Activated CD4-positive, alpha-beta T cell treated with anti-CD3 and anti-CD28 coated beads for 24 hours (primary cell): ENCODE data around the gene RUVBL2.

ENCODE experiments used
- DNase-seq, 2 donors: peaks; one replicate each; pipeline ENCODE4 v3.0.0-alpha.2; 2020; ENCODE audit warnings: low read depth in 2 of 2

RUVBL2 gene

GRCh38 chr19:48989701-48990291, 3.9 kb upstream of the RUVBL2 start:
- no peak for DNase-seq

- DNase-seq = no peak
These were observed 3.3 kb upstream of the RUVBL2 start for GRCh38 chr19:48990400-48990799.

GRCh38 chr19:48991011-48991609, 2.6 kb upstream of the RUVBL2 start:
- no peak for DNase-seq

GRCh38 chr19:48991873-48992580, 1.7 kb upstream of the RUVBL2 start:
- DNase-seq = no peak

- DNase-seq = no peak
These were observed 1.0 kb upstream of the RUVBL2 start for GRCh38 chr19:48992581-48993174.

- DNase-seq = no peak
These were observed 324 bp downstream of the RUVBL2 start for GRCh38 chr19:48994035-48994386.

- peak in 1 of 2 donors; percentile 50 for DNase-seq
These were observed 4.3 kb downstream of the RUVBL2 start for GRCh38 chr19:48997972-48998371.

- peak; percentile 59 to 61 for DNase-seq
These were observed 6.0 kb downstream of the RUVBL2 start for GRCh38 chr19:48999481-49000325.

- no peak for DNase-seq
These were observed 10.4 kb downstream of the RUVBL2 start for GRCh38 chr19:49004133-49004532.

- DNase-seq = no peak
These were observed 11.4 kb downstream of the RUVBL2 start for GRCh38 chr19:49004964-49005614.

- no peak for DNase-seq
These were observed 13.2 kb downstream of the RUVBL2 start for GRCh38 chr19:49006905-49007304.

- no peak for DNase-seq
These were observed 16.1 kb downstream of the RUVBL2 start for GRCh38 chr19:49009828-49010227.

GRCh38 chr19:49010453-49010852, 16.8 kb downstream of the RUVBL2 start:
- no peak for DNase-seq

- DNase-seq = no peak
These were observed 17.5 kb downstream of the RUVBL2 start for GRCh38 chr19:49011194-49011593.

- no peak for DNase-seq
These were observed 20.6 kb downstream of the RUVBL2 start for GRCh38 chr19:49014123-49014869.

- no peak for DNase-seq
These were observed 21.2 kb downstream of the RUVBL2 start for GRCh38 chr19:49014870-49015255.

- DNase-seq = no peak
These were observed 22.6 kb downstream of the RUVBL2 start for GRCh38 chr19:49016067-49016839.

- no peak for DNase-seq
These were observed 23.5 kb downstream of the RUVBL2 start, which contains the start of gene LHB for GRCh38 chr19:49017041-49017665. Gene LHB (minus strand): TSS chr19:49017091. CDS start chr19:49017081, 10 bp downstream.

- DNase-seq = peak; percentile 38 to 39
These were observed 24.1 kb downstream of the RUVBL2 start for GRCh38 chr19:49017666-49018351.
